Ishikawa (cell line): Measurements from ENCODE around the gene VDR.

Experiments
- CEBPB ChIP-seq: IDR thresholded peaks from 2 replicates; pipeline ENCODE4 v1.6.1; 2012
- CREB1 ChIP-seq: IDR thresholded peaks from 2 replicates; pipeline ENCODE4 v1.6.1; 2012; ENCODE audit warnings: low read depth
- EGR1 ChIP-seq: IDR thresholded peaks from 2 replicates; pipeline ENCODE4 v1.6.1; 2012
- EP300 ChIP-seq: IDR thresholded peaks from 2 replicates; pipeline ENCODE4 v1.6.1; 2012; ENCODE audit warnings: borderline replicate concordance
- FOXM1 ChIP-seq: IDR thresholded peaks from 2 replicates; pipeline ENCODE4 v1.6.1; 2012; ENCODE audit warnings: low read depth, borderline replicate concordance
- NFIC ChIP-seq: IDR thresholded peaks from 2 replicates; pipeline ENCODE4 v1.6.1; 2012
- RAD21 ChIP-seq: IDR thresholded peaks from 2 replicates; pipeline ENCODE4 v1.6.1; 2012; ENCODE audit warnings: low read depth
- TAF1 ChIP-seq: IDR thresholded peaks from 2 replicates; pipeline ENCODE4 v1.6.1; 2012; ENCODE audit warnings: low read depth, mild to moderate bottlenecking
- TCF12 ChIP-seq: IDR thresholded peaks from 2 replicates; pipeline ENCODE4 v1.6.1; 2012; ENCODE audit warnings: low read depth
- TEAD4 ChIP-seq: IDR thresholded peaks from 2 replicates; pipeline ENCODE4 v1.6.1; 2012
- YY1 ChIP-seq: IDR thresholded peaks from 2 replicates; pipeline ENCODE4 v1.6.1; 2012; ENCODE audit warnings: low read depth
- ZBTB7A ChIP-seq: IDR thresholded peaks from 2 replicates; pipeline ENCODE4 v1.6.1; 2012; ENCODE audit warnings: low read depth
- TF ChIP-seq, protein P1 (sequence below): IDR thresholded peaks from 2 replicates; pipeline ENCODE4 v1.6.1; 2012
- TF ChIP-seq, protein P2 (sequence below): IDR thresholded peaks from 2 replicates; pipeline ENCODE4 v1.6.1; 2012; ENCODE audit warnings: low read depth, mild to moderate bottlenecking
- TF ChIP-seq, protein P3 (sequence below): IDR thresholded peaks from 2 replicates; pipeline ENCODE4 v1.6.1; 2012

The VDR gene

DNA sequence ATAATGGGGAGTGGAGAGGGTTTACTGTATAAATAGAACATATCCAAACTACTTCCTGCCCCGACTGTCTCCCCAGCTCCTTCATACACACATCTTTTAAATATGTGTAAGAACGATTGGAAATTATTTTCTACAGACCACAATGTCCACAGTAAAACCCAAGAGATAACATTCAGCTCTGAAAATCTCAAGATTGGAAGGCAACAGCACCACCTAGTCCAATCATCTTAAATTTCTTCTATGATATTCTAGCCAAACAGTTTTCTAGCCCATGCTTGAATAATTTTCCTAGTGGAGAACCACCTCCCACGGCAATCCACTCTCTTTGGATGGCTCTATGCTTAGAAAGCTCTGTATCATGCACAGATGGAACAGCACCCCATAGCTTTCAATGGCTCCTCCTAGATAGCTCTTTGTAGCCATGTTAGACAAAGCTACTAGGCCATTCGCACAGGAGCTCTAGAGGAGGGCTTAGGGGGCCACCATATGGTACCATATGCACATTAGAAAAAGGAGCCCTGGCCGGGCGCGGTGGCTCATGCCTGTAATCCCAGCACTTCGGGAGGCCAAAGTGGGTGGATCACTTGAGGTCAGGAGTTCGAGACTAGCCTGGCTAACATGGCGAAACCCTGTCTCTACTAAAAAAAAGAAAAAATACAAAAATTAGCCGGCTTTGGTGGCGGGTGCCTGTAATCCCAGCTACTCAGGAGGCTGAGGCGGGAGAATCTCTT, 18.1 kb downstream of the VDR start:
- TF ChIP-seq TCF12 (no peak), RAD21 (0 out of 2 replicates have a peak, but pooled peaks have one; percentile 7)

DNA sequence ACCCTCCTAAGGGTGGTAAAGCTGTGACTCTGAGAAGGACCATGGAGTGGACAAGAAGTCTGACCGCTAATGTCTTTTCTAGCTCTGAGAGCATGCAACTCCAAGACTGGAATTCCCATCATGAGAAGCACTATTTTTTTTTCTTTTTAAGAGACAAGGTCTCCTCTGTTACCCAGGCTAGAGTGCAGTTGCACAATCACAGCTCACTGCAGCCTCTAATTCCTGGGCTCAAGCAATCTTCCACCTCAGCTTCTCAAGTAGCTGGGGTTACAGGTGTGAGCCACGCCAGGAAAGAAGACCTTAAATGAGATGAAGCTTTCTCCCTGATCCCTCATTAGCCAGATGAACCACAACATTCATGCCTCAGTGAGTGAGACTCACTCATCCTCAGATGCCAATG, 19.2 kb downstream of the VDR start:
- TF ChIP-seq, protein P1, sequence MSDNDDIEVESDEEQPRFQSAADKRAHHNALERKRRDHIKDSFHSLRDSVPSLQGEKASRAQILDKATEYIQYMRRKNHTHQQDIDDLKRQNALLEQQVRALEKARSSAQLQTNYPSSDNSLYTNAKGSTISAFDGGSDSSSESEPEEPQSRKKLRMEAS: no peak
- peak; percentile 40; the same call in 1 of the 2 replicates for TF ChIP-seq CEBPB

DNA sequence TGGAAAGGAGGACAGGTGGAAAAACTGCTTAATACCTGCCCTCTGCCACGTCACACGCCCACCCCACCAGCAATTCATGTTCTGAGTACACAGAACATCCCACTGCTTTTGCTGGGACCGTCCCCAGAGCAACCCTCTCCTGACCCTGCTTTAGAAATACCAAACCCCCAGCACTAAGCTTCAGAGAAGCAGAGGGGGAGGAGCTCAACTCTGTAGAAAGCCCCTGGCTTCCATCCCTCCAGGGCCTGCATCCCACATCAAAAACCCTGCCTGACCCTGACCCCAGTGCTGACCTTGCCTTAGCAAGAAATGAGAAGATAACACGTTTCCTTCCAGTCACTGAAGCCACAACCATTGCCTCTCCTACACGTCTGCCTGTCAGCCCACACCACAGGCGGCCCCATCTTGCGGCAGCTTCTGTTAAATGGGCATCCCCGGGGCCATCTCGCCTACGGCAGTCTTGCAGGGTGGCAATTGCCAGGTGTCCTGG, 19.7 kb downstream of the VDR start:
- TF ChIP-seq FOXM1 (no peak), YY1 (no peak), CREB1 (no peak), ZBTB7A (no peak), EGR1 (no peak), EP300 (no peak), RAD21 (no peak), TCF12 (no peak), TEAD4 (no peak), CEBPB (no peak), NFIC (no peak), TAF1 (no peak)
- TF ChIP-seq, protein P2, sequence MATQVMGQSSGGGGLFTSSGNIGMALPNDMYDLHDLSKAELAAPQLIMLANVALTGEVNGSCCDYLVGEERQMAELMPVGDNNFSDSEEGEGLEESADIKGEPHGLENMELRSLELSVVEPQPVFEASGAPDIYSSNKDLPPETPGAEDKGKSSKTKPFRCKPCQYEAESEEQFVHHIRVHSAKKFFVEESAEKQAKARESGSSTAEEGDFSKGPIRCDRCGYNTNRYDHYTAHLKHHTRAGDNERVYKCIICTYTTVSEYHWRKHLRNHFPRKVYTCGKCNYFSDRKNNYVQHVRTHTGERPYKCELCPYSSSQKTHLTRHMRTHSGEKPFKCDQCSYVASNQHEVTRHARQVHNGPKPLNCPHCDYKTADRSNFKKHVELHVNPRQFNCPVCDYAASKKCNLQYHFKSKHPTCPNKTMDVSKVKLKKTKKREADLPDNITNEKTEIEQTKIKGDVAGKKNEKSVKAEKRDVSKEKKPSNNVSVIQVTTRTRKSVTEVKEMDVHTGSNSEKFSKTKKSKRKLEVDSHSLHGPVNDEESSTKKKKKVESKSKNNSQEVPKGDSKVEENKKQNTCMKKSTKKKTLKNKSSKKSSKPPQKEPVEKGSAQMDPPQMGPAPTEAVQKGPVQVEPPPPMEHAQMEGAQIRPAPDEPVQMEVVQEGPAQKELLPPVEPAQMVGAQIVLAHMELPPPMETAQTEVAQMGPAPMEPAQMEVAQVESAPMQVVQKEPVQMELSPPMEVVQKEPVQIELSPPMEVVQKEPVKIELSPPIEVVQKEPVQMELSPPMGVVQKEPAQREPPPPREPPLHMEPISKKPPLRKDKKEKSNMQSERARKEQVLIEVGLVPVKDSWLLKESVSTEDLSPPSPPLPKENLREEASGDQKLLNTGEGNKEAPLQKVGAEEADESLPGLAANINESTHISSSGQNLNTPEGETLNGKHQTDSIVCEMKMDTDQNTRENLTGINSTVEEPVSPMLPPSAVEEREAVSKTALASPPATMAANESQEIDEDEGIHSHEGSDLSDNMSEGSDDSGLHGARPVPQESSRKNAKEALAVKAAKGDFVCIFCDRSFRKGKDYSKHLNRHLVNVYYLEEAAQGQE: no peak
- TF ChIP-seq, protein P1: no peak

DNA sequence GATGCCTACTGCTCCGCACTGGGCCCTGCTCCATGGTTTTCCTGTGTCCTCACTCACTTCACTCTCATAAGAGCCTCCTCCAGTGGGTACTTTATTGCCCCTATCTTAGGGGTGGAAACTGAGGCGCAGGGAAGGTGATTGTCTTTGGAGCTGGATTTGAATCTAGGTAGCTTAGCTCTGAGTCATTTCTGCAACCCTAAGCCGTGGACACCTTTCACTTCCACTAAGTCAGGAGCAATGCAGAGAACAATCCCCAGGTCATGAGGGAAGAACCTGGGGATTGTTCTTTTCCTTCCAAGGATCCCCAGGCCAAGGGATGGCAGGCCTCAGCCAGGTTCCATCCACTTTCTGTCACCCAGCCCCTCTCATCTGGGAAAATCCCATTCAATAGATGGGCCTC, 20.3 kb downstream of the VDR start:
- TF ChIP-seq CREB1: no peak
- TF ChIP-seq NFIC: no peak
- no peak for TF ChIP-seq ZBTB7A
- TF ChIP-seq, protein P1: no peak
- TF ChIP-seq, protein P3, sequence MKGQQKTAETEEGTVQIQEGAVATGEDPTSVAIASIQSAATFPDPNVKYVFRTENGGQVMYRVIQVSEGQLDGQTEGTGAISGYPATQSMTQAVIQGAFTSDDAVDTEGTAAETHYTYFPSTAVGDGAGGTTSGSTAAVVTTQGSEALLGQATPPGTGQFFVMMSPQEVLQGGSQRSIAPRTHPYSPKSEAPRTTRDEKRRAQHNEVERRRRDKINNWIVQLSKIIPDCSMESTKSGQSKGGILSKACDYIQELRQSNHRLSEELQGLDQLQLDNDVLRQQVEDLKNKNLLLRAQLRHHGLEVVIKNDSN: no peak
- no peak for TF ChIP-seq YY1
- no peak for TF ChIP-seq TCF12
- TF ChIP-seq CEBPB: no peak

DNA sequence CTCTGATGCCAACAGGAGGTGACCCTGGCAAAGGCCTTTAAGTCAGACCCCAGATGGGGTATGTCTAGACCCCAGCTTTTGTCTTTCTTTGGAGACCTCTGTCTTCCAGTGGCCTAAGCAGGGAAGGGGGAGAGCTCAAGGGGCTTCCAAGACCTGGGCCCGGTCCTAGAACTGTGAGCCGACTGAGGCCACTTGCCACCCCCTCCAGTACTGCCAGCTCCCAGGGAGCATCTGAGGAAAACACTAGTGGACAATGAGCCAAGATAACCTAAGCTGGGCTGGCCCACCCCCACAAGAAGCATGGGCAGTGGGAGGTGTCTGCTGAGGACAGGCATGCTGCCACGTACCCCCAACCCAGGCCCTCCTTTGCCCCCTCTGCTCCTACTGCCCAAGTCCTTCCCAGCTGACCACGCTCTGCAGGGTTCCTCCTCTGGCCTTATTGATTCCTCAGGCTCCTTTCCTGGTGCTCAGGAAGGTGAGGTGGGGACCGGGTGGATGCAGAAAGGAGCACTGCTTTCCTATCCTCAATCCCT, 21.1 kb downstream of the VDR start:
- TF ChIP-seq, protein P2: no peak
- TF ChIP-seq, protein P1: no peak

DNA sequence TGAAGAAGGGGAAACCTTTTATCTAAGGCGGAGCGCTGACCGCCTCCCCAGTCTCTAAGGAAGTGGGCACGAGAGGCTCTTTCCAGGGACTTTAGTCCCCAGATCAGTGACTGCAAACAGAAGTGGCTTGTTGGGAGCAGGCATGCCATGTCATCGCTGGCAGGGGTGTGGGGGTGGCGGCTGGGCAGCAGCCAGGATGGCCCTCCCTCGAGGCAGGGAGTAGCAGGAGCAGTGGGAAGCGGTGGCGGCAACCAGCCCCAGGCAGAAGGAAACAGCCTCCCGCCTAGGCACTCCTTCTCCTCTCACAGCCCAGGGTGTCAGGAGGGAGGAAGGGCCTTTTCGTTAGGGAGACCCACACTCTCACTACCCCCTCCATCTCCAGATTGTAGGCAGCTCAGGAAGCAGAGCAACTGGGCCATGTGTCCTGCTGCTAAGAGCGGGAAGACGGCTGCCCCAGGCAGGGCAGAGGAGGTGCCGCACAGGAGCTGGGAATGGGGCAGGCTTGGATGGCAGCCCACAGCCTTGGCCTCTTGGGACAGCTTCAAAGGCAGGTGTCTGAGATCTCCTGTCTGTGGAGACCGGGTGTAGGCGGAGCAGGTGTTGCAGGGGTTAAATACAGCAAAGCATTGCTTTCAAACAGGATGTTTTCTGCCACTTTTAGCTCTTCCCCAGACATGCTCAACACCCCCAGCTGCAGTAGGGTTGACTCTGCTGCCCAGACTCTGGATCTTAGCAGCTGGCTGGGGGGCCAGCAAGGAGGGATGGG, 21.8 kb downstream of the VDR start:
- TF ChIP-seq, protein P1: no peak
- TF ChIP-seq NFIC (no peak), ZBTB7A (no peak), EGR1 (no peak), YY1 (no peak), TAF1 (no peak), RAD21 (no peak), CEBPB (no peak)
- TF ChIP-seq, protein P2: no peak
- TF ChIP-seq, protein P3: no peak
